ENCODE data around the gene GRHL1.

DNA sequence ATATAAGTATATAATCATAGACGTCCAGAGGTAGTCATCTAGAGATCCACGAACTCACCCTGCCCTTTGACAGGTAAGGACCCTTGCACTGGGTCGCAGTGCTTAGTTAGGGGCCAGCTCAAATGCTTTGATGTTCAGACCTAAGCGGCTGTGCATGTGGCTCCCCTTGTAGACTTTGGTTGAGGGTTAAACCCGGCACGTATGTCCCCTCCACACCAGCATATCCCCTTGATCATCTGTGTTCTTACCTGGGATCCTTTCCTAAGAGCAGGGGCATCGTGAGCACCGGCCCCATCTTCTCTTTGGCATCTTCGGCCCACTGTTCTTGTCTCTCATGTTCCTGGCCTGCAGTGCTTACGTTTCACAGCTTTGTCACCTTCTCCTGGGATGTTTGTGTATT lies 31.4 kb downstream of the GRHL1 start:
- TF ChIP-seq MAFK (IDR thresholded peaks at IDR 0.05; ENCODE audit: low read depth, low read length), result no peak
- no peak for TF ChIP-seq POLR2A (IDR thresholded peaks at IDR 0.05; ENCODE audit: low read depth, low read length)
- no peak for TF ChIP-seq CTCF (conservative IDR thresholded peaks at IDR 0.05; ENCODE audit: low read depth, low read length)
- TF ChIP-seq RAD21 (IDR thresholded peaks at IDR 0.05; ENCODE audit: low read length), result no peak
- TF ChIP-seq FOS (IDR thresholded peaks at IDR 0.05; ENCODE audit: low read depth, low read length), result no peak
- TF ChIP-seq CEBPB (IDR thresholded peaks at IDR 0.05; ENCODE audit: low read depth, low read length), result no peak
- TF ChIP-seq, protein P1, sequence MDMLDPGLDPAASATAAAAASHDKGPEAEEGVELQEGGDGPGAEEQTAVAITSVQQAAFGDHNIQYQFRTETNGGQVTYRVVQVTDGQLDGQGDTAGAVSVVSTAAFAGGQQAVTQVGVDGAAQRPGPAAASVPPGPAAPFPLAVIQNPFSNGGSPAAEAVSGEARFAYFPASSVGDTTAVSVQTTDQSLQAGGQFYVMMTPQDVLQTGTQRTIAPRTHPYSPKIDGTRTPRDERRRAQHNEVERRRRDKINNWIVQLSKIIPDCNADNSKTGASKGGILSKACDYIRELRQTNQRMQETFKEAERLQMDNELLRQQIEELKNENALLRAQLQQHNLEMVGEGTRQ (IDR thresholded peaks at IDR 0.05; ENCODE audit: low read depth, low read length), result no peak
- TF ChIP-seq MAZ (IDR thresholded peaks at IDR 0.05; ENCODE audit: borderline replicate concordance, low read depth, low read length), result no peak
- TF ChIP-seq CHD1 (IDR thresholded peaks at IDR 0.05; ENCODE audit: low read depth, low read length), result no peak
- no peak for TF ChIP-seq SMC3 (IDR thresholded peaks at IDR 0.05; ENCODE audit: low read depth, low read length)

Data from IMR-90 (cell line).